IMR-90 (cell line): ENCODE measurements around the gene DEAF1. TPM values are rescaled to one million over a fixed set of nuclear protein-coding genes. Genes with fewer than 3 reads are reported as not detected.

Source experiments
- ATAC-seq: fragments of 200-7000 bp; cut with Tn5 transposase; 2 replicates; pipeline ENCODE4 v1.9.1; 2020; ENCODE audit warnings: low read depth, mild to moderate bottlenecking, moderate library complexity
- BruUV-seq: library from RNA; stranded (reverse); fragments of 400-500 nt; replicated peaks from 2 replicates; lab custom pipeline; 2021; lab: Mats Ljungman, UMichigan
- CTCF ChIA-PET: fragments of 300-600 bp; formaldehyde crosslinking; extraction: SDS; loops from one replicate; lab custom pipeline; 2021; ENCODE audit warnings: antibody characterized with exemption; lab: Yijun Ruan, JAX
- POLR2A ChIA-PET: fragments of 300-600 bp; sonication (Branson Sonifier 250); formaldehyde crosslinking; loops from one replicate; lab custom pipeline; 2022; ENCODE audit warnings: antibody characterized with exemption; ENCODE audit not compliant: unreplicated experiment; lab: Charles Lee
- DNase-seq: peaks from one replicate; pipeline ENCODE4 v3.0.0; 2013
- H2AFZ ChIP-seq: replicated peaks from 2 replicates; pipeline ENCODE3; 2013; ENCODE audit warnings: low read length, mild to moderate bottlenecking; ENCODE audit not compliant: poor library complexity
- H2AK5ac ChIP-seq: 2 replicates; pipeline ENCODE4 v1.6.1; 2013; ENCODE audit warnings: low read depth, low read length, inconsistent platforms
- H2AK9ac ChIP-seq: replicated peaks from 2 replicates; pipeline ENCODE3; 2013; ENCODE audit warnings: mild to moderate bottlenecking, low read depth, low read length, moderate library complexity; ENCODE audit not compliant: poor library complexity
- H2BK120ac ChIP-seq: 2 replicates; pipeline ENCODE4 v1.6.1; 2013; ENCODE audit warnings: low read depth, low read length, inconsistent platforms
- H2BK15ac ChIP-seq: 3 replicates; pipeline ENCODE4 v1.6.1; 2013; ENCODE audit warnings: low read depth, low read length, inconsistent platforms
- H2BK20ac ChIP-seq: 2 replicates; pipeline ENCODE4 v1.6.1; 2013; ENCODE audit warnings: low read depth, mild to moderate bottlenecking, inconsistent platforms, low read length, moderate library complexity
- H2BK5ac ChIP-seq: 2 replicates; pipeline ENCODE4 v1.6.1; 2013; ENCODE audit warnings: mild to moderate bottlenecking, low read depth, low read length, inconsistent platforms; ENCODE audit not compliant: poor library complexity, severe bottlenecking
- H3K14ac ChIP-seq: replicated peaks from 2 replicates; pipeline ENCODE4 v1.6.1; 2013; ENCODE audit warnings: low read depth, low read length, inconsistent platforms
- H3K18ac ChIP-seq: 2 replicates; pipeline ENCODE4 v1.6.1; 2013; ENCODE audit warnings: low read depth, low read length, control low read depth
- H3K23ac ChIP-seq: 2 replicates; pipeline ENCODE4 v1.6.1; 2013; ENCODE audit warnings: low read depth, low read length, inconsistent platforms
- H3K27ac ChIP-seq: 2 replicates; pipeline ENCODE4 v1.5.1; 2013; ENCODE audit warnings: mild to moderate bottlenecking, control low read depth, low read length; ENCODE audit not compliant: insufficient read depth
- H3K27me3 ChIP-seq: 2 replicates; pipeline ENCODE4 v1.6.1; 2013; ENCODE audit warnings: low read length; ENCODE audit not compliant: control insufficient read depth, insufficient read depth
- H3K36me3 ChIP-seq: 2 replicates; pipeline ENCODE4 v1.6.1; 2013; ENCODE audit warnings: low read length, mixed read lengths; ENCODE audit not compliant: control insufficient read depth, insufficient read depth
- H3K4ac ChIP-seq: 2 replicates; pipeline ENCODE4 v1.6.1; 2013; ENCODE audit warnings: low read depth, low read length, inconsistent platforms
- H3K4me1 ChIP-seq: 2 replicates; pipeline ENCODE4 v1.6.1; 2013; ENCODE audit warnings: low read length, mixed read lengths; ENCODE audit not compliant: control insufficient read depth, insufficient read depth
- H3K4me2 ChIP-seq: 2 replicates; pipeline ENCODE4 v1.6.1; 2013; ENCODE audit warnings: low read depth, mild to moderate bottlenecking, control low read depth, low read length, moderate library complexity
- H3K4me3 ChIP-seq: 2 replicates; pipeline ENCODE4 v1.5.1; 2013; ENCODE audit warnings: low read depth, mild to moderate bottlenecking, control low read depth, low read length, moderate library complexity; ENCODE audit not compliant: insufficient read depth
- H3K56ac ChIP-seq: 2 replicates; pipeline ENCODE4 v1.6.1; 2013; ENCODE audit warnings: low read length, inconsistent platforms; ENCODE audit not compliant: insufficient read depth; ENCODE audit errors: extremely low read depth
- H3K79me1 ChIP-seq, 2 experiments: 2 replicates each; pipeline ENCODE4 v1.6.1; 2013; ENCODE audit warnings: low read length in 2 of 2, inconsistent platforms in 1 of 2, low read depth in 1 of 2
- H3K9ac ChIP-seq: 2 replicates; pipeline ENCODE4 v1.6.1; 2013; ENCODE audit warnings: low read depth, low read length, control low read depth
- H3K9me1 ChIP-seq: 2 replicates; pipeline ENCODE4 v1.6.1; 2013; ENCODE audit warnings: low read length, inconsistent platforms; ENCODE audit not compliant: insufficient read depth
- H3K9me3 ChIP-seq: 2 replicates; pipeline ENCODE4 v1.6.1; 2013; ENCODE audit warnings: low read length; ENCODE audit not compliant: control insufficient read depth, insufficient read depth
- H4K20me1 ChIP-seq: 2 replicates; pipeline ENCODE4 v1.6.1; 2013; ENCODE audit warnings: low read length, inconsistent platforms; ENCODE audit not compliant: insufficient read depth
- H4K5ac ChIP-seq: 2 replicates; pipeline ENCODE4 v1.6.1; 2013; ENCODE audit warnings: mild to moderate bottlenecking, low read depth, low read length, control low read depth
- H4K8ac ChIP-seq, 2 experiments: 2 replicates each; pipeline ENCODE4 v1.6.1; 2013; ENCODE audit warnings: low read depth in 2 of 2, low read length in 2 of 2, control low read depth in 1 of 2, inconsistent platforms in 1 of 2
- H4K91ac ChIP-seq: 2 replicates; pipeline ENCODE4 v1.6.1; 2013; ENCODE audit warnings: low read depth, low read length, inconsistent platforms; ENCODE audit not compliant: insufficient read depth
- BHLHE40 ChIP-seq: fragments of 150-350 bp; IDR thresholded peaks from 2 replicates; pipeline ENCODE4 v1.6.1; 2016; ENCODE audit warnings: mild to moderate bottlenecking, low read depth, low read length
- CEBPB ChIP-seq: IDR thresholded peaks from 2 replicates; pipeline ENCODE4 v1.6.1; 2012; ENCODE audit warnings: low read depth, low read length, improper control_type of control experiment
- CHD1 ChIP-seq: IDR thresholded peaks from 2 replicates; pipeline ENCODE4 v1.6.1; 2012; ENCODE audit warnings: low read depth, low read length, improper control_type of control experiment
- FOS ChIP-seq: fragments of 150-350 bp; IDR thresholded peaks from 2 replicates; pipeline ENCODE4 v1.6.1; 2016; ENCODE audit warnings: low read depth, low read length
- MAFK ChIP-seq: IDR thresholded peaks from 2 replicates; pipeline ENCODE4 v1.6.1; 2012; ENCODE audit warnings: low read depth, low read length, improper control_type of control experiment
- MAZ ChIP-seq: IDR thresholded peaks from 2 replicates; pipeline ENCODE4 v1.6.1; 2012; ENCODE audit warnings: low read depth, mild to moderate bottlenecking, low read length, improper control_type of control experiment, moderate library complexity, borderline replicate concordance
- MXI1 ChIP-seq: IDR thresholded peaks from 2 replicates; pipeline ENCODE4 v1.6.1; 2012; ENCODE audit warnings: low read depth, mild to moderate bottlenecking, low read length, moderate library complexity, borderline replicate concordance
- NFE2L2 ChIP-seq: fragments of 150-350 bp; IDR thresholded peaks from 2 replicates; pipeline ENCODE4 v1.6.1; 2016; ENCODE audit warnings: low read depth, mild to moderate bottlenecking, low read length
- POLR2A ChIP-seq: IDR thresholded peaks from 2 replicates; pipeline ENCODE4 v1.6.1; 2012; ENCODE audit warnings: mild to moderate bottlenecking, low read depth, low read length
- RAD21 ChIP-seq: IDR thresholded peaks from 2 replicates; pipeline ENCODE4 v1.6.1; 2012; ENCODE audit warnings: low read length, improper control_type of control experiment
- RFX5 ChIP-seq: IDR thresholded peaks from 2 replicates; pipeline ENCODE4 v1.8.0; 2012; ENCODE audit warnings: low read depth, mild to moderate bottlenecking, low read length, moderate library complexity
- WGBS, 2 experiments: methylation state at CpG; one replicate each; pipeline versions ENCODE4 v1.1.5 to v1.1.7; 2013; ENCODE audit warnings: missing lambda C conversion rate in 2 of 2; ENCODE audit not compliant: insufficient read length in 1 of 2; ENCODE audit errors: extremely low coverage in 2 of 2; 5-methylcytosine and 5-hydroxymethylcytosine counted together
- dilution Hi-C: fragments of 300-500 bp; cut with HindIII; formaldehyde crosslinking; loops from one replicate; pipeline ENCODE4 v1.14.3; 2018; ENCODE audit warnings: low sequenced_read_pairs; ENCODE audit not compliant: unreplicated experiment
- in situ Hi-C: fragments of 300-500 bp; cut with MboI; formaldehyde crosslinking; loops from 3 replicates; pipeline ENCODE4 v1.14.3; 2019; ENCODE audit warnings: low sequenced_read_pairs, inconsistent platforms, mixed read lengths
- intact Hi-C: fragments of 100-400 bp; cut with micrococcal nuclease; formaldehyde crosslinking; loops from 2 replicates; pipeline ENCODE4 v1.10.0; 2022
- polyA plus RNA-seq, 3 experiments: library from polyadenylated mRNA; depleted of rRNA; stranded (reverse); fragments of >200 nt; gene quantifications; 2 replicates each; pipeline ENCODE4 v1.2.3, GENCODE V29; 2012; ENCODE audit warnings: low replicate concordance in 1 of 3
- total RNA-seq: library from RNA; depleted of rRNA; stranded (reverse); fragments of >200 nt; gene quantifications from 2 replicates; pipeline ENCODE4 v1.2.3, GENCODE V29; 2012
- TF ChIP-seq, protein P1 (sequence below): conservative IDR thresholded peaks from 2 replicates; pipeline ENCODE4 v1.5.1; 2012; ENCODE audit warnings: mild to moderate bottlenecking, low read depth, low read length, improper control_type of control experiment
- TF ChIP-seq, protein P2 (sequence below): fragments of 150-350 bp; IDR thresholded peaks from 2 replicates; pipeline ENCODE4 v1.6.1; 2016; ENCODE audit warnings: low read depth, mild to moderate bottlenecking, low read length, moderate library complexity, borderline replicate concordance

Gene DEAF1
- total and polyA plus RNA-seq, 2 of the 4 experiments (the other 2 are of a cell fraction) = 22.9 to 31.6 TPM

DNA sequence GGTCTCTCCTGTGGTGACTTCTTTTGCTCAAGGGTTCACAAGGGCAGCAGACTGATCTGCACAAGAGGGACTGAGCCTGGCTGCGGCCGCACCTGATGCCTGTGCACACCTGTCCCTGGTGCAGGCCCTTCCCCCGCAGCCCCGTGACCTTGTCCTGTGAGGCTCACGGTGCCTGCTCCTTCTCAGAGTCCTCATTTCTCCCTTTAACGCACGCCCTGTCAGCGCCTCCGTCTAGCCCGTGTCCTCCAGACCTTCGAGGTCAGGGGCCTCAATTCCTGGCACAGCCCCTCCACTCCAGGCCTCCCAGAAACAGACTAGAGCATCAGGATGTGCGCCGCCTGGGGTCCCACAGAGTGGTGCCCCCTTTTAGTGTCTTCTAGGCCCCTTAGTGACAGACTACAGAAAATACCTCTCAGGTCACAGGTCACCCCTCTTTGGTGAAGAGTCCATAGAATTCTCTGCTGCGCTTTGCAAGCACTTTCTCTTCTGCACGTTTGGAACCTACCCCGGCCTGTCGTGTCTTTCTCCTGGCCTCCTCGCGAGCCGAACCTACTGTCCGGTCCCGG is 59.0 kb downstream of the DEAF1 start:
- Histone ChIP-seq H2AFZ (no peak overlapping the region), H3K14ac (no peak overlapping the region), H4K91ac (no peak overlapping the region), H2BK120ac (no peak overlapping the region), H2BK20ac (no peak overlapping the region), H2AK9ac (peak overlapping the region; percentile 42), H3K4me1 (peaks cover 10% of the 10 kb centered on the region; the same call in 1 of the 2 replicates), H3K79me1 (no peaks in the 10 kb centered on the region), H3K27ac (no peak overlapping the region), H3K56ac (no peak overlapping the region), H4K5ac (no peak overlapping the region), H2AK5ac (no peak overlapping the region), H3K23ac (no peak overlapping the region), H3K9me3 (no peaks in the 10 kb centered on the region), H3K4me3 (no peak overlapping the region), H2BK5ac (no peak overlapping the region), H4K20me1 (peaks cover 38% of the 10 kb centered on the region), H3K4ac (no peak overlapping the region), H3K36me3 (peaks cover 4% of the 10 kb centered on the region), H3K9ac (no peak overlapping the region), H3K27me3 (peaks cover 16% of the 10 kb centered on the region; the same call in 1 of the 2 replicates), H3K18ac (no peak overlapping the region), H3K4me2 (no peak overlapping the region), H2BK15ac (no peak overlapping the region), H4K8ac (no peak overlapping the region), H3K9me1 (no peaks in the 10 kb centered on the region)
- ChIA-PET POLR2A (no interaction called here), CTCF (no interaction called here)
- WGBS, 2 experiments = 64% methylated on average over 13 of the region's 22 CpGs; no CpG with 5 or more reads in 1 of the 2 experiments
- TF ChIP-seq POLR2A (no peak), CHD1 (no peak), RAD21 (no peak), RFX5 (no peak), CEBPB (no peak), NFE2L2 (no peak), MAFK (no peak), MAZ (no peak), MXI1 (no peak), FOS (no peak), BHLHE40 (no peak)
- TF ChIP-seq, protein P1, sequence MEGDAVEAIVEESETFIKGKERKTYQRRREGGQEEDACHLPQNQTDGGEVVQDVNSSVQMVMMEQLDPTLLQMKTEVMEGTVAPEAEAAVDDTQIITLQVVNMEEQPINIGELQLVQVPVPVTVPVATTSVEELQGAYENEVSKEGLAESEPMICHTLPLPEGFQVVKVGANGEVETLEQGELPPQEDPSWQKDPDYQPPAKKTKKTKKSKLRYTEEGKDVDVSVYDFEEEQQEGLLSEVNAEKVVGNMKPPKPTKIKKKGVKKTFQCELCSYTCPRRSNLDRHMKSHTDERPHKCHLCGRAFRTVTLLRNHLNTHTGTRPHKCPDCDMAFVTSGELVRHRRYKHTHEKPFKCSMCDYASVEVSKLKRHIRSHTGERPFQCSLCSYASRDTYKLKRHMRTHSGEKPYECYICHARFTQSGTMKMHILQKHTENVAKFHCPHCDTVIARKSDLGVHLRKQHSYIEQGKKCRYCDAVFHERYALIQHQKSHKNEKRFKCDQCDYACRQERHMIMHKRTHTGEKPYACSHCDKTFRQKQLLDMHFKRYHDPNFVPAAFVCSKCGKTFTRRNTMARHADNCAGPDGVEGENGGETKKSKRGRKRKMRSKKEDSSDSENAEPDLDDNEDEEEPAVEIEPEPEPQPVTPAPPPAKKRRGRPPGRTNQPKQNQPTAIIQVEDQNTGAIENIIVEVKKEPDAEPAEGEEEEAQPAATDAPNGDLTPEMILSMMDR = no peak
- TF ChIP-seq, protein P2, sequence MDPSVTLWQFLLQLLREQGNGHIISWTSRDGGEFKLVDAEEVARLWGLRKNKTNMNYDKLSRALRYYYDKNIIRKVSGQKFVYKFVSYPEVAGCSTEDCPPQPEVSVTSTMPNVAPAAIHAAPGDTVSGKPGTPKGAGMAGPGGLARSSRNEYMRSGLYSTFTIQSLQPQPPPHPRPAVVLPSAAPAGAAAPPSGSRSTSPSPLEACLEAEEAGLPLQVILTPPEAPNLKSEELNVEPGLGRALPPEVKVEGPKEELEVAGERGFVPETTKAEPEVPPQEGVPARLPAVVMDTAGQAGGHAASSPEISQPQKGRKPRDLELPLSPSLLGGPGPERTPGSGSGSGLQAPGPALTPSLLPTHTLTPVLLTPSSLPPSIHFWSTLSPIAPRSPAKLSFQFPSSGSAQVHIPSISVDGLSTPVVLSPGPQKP = no peak
- in situ Hi-C loops (no loop called here), dilution Hi-C loops (no loop called here), intact Hi-C loops (no loop called here)
- DNase-seq (no peak), ATAC-seq (no peak)
- no TSS peak for BruUV-seq
